Femur (tissue), 1 donor: ENCODE data around the gene ATOH1.

ENCODE experiments used
- DNase-seq: peaks from one replicate; pipeline ENCODE4 v3.0.0-alpha.2; 2017

The ATOH1 gene

GRCh38 chr4:93828332-93828994 is at the start of gene ATOH1:
Gene ATOH1, plus strand, starts transcription at chr4:93828753. Its CDS starts 174 bp downstream, at chr4:93828927.
- peak; percentile 44 for DNase-seq

- no peak for DNase-seq
Measured at GRCh38 chr4:93779228-93779627, 49.3 kb upstream of the ATOH1 start.

GRCh38 chr4:93780080-93780479 is 48.5 kb upstream of the ATOH1 start:
- DNase-seq, result no peak

- no peak for DNase-seq
Measured at GRCh38 chr4:93781198-93781597, 47.4 kb upstream of the ATOH1 start.

GRCh38 chr4:93786149-93786548 is 42.4 kb upstream of the ATOH1 start:
- no peak for DNase-seq

GRCh38 chr4:93788712-93789111 is 39.8 kb upstream of the ATOH1 start:
- DNase-seq, result no peak

- DNase-seq, result peak; percentile 61
Measured at GRCh38 chr4:93791570-93792195, 36.9 kb upstream of the ATOH1 start.

- DNase-seq, result no peak
Measured at GRCh38 chr4:93802045-93802444, 26.5 kb upstream of the ATOH1 start.

GRCh38 chr4:93809773-93810172 is 18.8 kb upstream of the ATOH1 start:
- DNase-seq, result no peak

GRCh38 chr4:93810340-93810992 is 18.1 kb upstream of the ATOH1 start:
- DNase-seq, result no peak

- DNase-seq, result no peak
Measured at GRCh38 chr4:93813092-93813491, 15.5 kb upstream of the ATOH1 start.

GRCh38 chr4:93814141-93814540 is 14.4 kb upstream of the ATOH1 start:
- no peak for DNase-seq

GRCh38 chr4:93814722-93815121 is 13.8 kb upstream of the ATOH1 start:
- DNase-seq, result peak; percentile 43

GRCh38 chr4:93825551-93826216 is 2.9 kb upstream of the ATOH1 start:
- DNase-seq, result no peak

GRCh38 chr4:93827272-93827947 is 1.1 kb upstream of the ATOH1 start:
- no peak for DNase-seq

GRCh38 chr4:93828995-93829819 is 654 bp downstream of the ATOH1 start:
- no peak for DNase-seq

- no peak for DNase-seq
Measured at GRCh38 chr4:93829820-93830687, 1.5 kb downstream of the ATOH1 start.

- DNase-seq, result no peak
Measured at GRCh38 chr4:93831716-93832496, 3.4 kb downstream of the ATOH1 start.

- no peak for DNase-seq
Measured at GRCh38 chr4:93834249-93835066, 5.9 kb downstream of the ATOH1 start.
